ENCODE measurements around the gene GLMN.
A peak's percentile ranks its signal among the peaks of the same experiment; 100 is the strongest.

Gene GLMN

GRCh38 chr1:92298573-92299476, at the start of gene GLMN, which contains the start of gene RPAP2:
Gene GLMN, minus strand, starts transcription at chr1:92298987. Its CDS starts 988 bp downstream, at chr1:92297999.
Gene RPAP2, plus strand, starts transcription at chr1:92299059. Its CDS starts 15 bp downstream, at chr1:92299074.
- TF ChIP-seq CTCF (IDR thresholded peaks at IDR 0.05; ENCODE audit: borderline replicate concordance, insufficient read depth, low read depth, low read length) = peak; percentile 27; the same call in 1 of the 2 replicates
- peak within 1 kb of the TSS; percentile 98 for H3K4me3 ChIP-seq (ENCODE audit: low read depth, low read length)

GRCh38 chr1:92346866-92347640, 48.3 kb upstream of the GLMN start:
- no peak overlapping the region for H3K4me3 ChIP-seq (ENCODE audit: low read depth, low read length)
- TF ChIP-seq CTCF (IDR thresholded peaks at IDR 0.05; ENCODE audit: borderline replicate concordance, insufficient read depth, low read depth, low read length) = no peak

GRCh38 chr1:92343061-92343460, 44.3 kb upstream of the GLMN start:
- TF ChIP-seq CTCF (IDR thresholded peaks at IDR 0.05; ENCODE audit: borderline replicate concordance, insufficient read depth, low read depth, low read length) = no peak
- no peak overlapping the region for H3K4me3 ChIP-seq (ENCODE audit: low read depth, low read length)

GRCh38 chr1:92342401-92342800, 43.6 kb upstream of the GLMN start:
- H3K4me3 ChIP-seq (ENCODE audit: low read depth, low read length) = no peak overlapping the region
- TF ChIP-seq CTCF (IDR thresholded peaks at IDR 0.05; ENCODE audit: borderline replicate concordance, insufficient read depth, low read depth, low read length) = no peak

GRCh38 chr1:92340154-92340553, 41.4 kb upstream of the GLMN start:
- no peak overlapping the region for H3K4me3 ChIP-seq (ENCODE audit: low read depth, low read length)

GRCh38 chr1:92333668-92334067, 34.9 kb upstream of the GLMN start:
- no peak for TF ChIP-seq CTCF (IDR thresholded peaks at IDR 0.05; ENCODE audit: borderline replicate concordance, insufficient read depth, low read depth, low read length)

More at GRCh38 chr1:92340154-92340553, 41.4 kb upstream of the GLMN start:
- TF ChIP-seq CTCF (IDR thresholded peaks at IDR 0.05; ENCODE audit: borderline replicate concordance, insufficient read depth, low read depth, low read length) = no peak

More at GRCh38 chr1:92333668-92334067, 34.9 kb upstream of the GLMN start:
- no peak overlapping the region for H3K4me3 ChIP-seq (ENCODE audit: low read depth, low read length)
